H9 (cell line): ENCODE measurements around the gene CCDC159. TPM values are rescaled to one million over a fixed set of nuclear protein-coding genes. Genes with fewer than 3 reads are reported as not detected.

Experiments used
- DNase-seq: peaks from one replicate; pipeline ENCODE4 v3.0.0-alpha.2; 2017
- H2AFZ ChIP-seq: one replicate; pipeline ENCODE4 v1.6.1; 2013; ENCODE audit warnings: mild to moderate bottlenecking, low read length, control low read depth, moderate library complexity
- H2AK5ac ChIP-seq: 2 replicates; pipeline ENCODE4 v1.6.1; 2013; ENCODE audit warnings: low read length, control low read depth, mixed read lengths; ENCODE audit not compliant: insufficient read length
- H2BK120ac ChIP-seq: one replicate; pipeline ENCODE4 v1.6.1; 2013; ENCODE audit warnings: low read depth, mild to moderate bottlenecking, low read length, control low read depth, inconsistent platforms; ENCODE audit not compliant: poor library complexity, severe bottlenecking
- H2BK12ac ChIP-seq: 2 replicates; pipeline ENCODE4 v1.6.1; 2013; ENCODE audit warnings: low read length, control low read depth, mixed read lengths, low read depth; ENCODE audit not compliant: insufficient read length
- H2BK15ac ChIP-seq: 2 replicates; pipeline ENCODE4 v1.6.1; 2013; ENCODE audit warnings: low read depth, low read length, control low read depth
- H2BK20ac ChIP-seq: one replicate; pipeline ENCODE4 v1.6.1; 2013; ENCODE audit warnings: low read depth, mild to moderate bottlenecking, low read length, control low read depth, inconsistent platforms; ENCODE audit not compliant: poor library complexity, severe bottlenecking
- H2BK5ac ChIP-seq: 2 replicates; pipeline ENCODE4 v1.6.1; 2013; ENCODE audit warnings: low read length, control low read depth, mixed read lengths; ENCODE audit not compliant: insufficient read length
- H3K14ac ChIP-seq: 2 replicates; pipeline ENCODE4 v1.6.1; 2013; ENCODE audit warnings: low read length, control low read depth; ENCODE audit not compliant: insufficient read depth
- H3K18ac ChIP-seq: 2 replicates; pipeline ENCODE4 v1.6.1; 2013; ENCODE audit warnings: low read depth, mild to moderate bottlenecking, mixed read lengths, low read length, control low read depth; ENCODE audit not compliant: insufficient read length
- H3K23ac ChIP-seq: 2 replicates; pipeline ENCODE4 v1.6.1; 2013; ENCODE audit warnings: low read length, control low read depth, mixed read lengths, low read depth; ENCODE audit not compliant: insufficient read length
- H3K23me2 ChIP-seq: 2 replicates; pipeline ENCODE4 v1.6.1; 2013; ENCODE audit warnings: low read depth, mild to moderate bottlenecking, mixed read lengths, low read length, control low read depth; ENCODE audit not compliant: insufficient read length, poor library complexity, severe bottlenecking
- H3K27ac ChIP-seq: 2 replicates; pipeline ENCODE4 v1.5.1; 2013; ENCODE audit warnings: low read length, control low read depth, mixed read lengths, low read depth; ENCODE audit not compliant: insufficient read length
- H3K27me3 ChIP-seq: 2 replicates; pipeline ENCODE4 v1.6.1; 2013; ENCODE audit warnings: low read length, control low read depth, inconsistent platforms; ENCODE audit not compliant: insufficient read depth
- H3K4ac ChIP-seq: 2 replicates; pipeline ENCODE4 v1.6.1; 2013; ENCODE audit warnings: low read depth, mild to moderate bottlenecking, control low read depth, inconsistent platforms, low read length, moderate library complexity
- H3K4me1 ChIP-seq: 2 replicates; pipeline ENCODE4 v1.6.1; 2013; ENCODE audit warnings: low read length, control low read depth, inconsistent platforms; ENCODE audit not compliant: insufficient read depth
- H3K4me2 ChIP-seq: 2 replicates; pipeline ENCODE4 v1.6.1; 2013; ENCODE audit warnings: low read length, control low read depth, mixed read lengths; ENCODE audit not compliant: insufficient read length, insufficient read depth
- H3K56ac ChIP-seq: 2 replicates; pipeline ENCODE4 v1.6.1; 2013; ENCODE audit warnings: low read depth, mild to moderate bottlenecking, mixed read lengths, low read length, control low read depth; ENCODE audit not compliant: insufficient read length
- H3K79me1 ChIP-seq: 2 replicates; pipeline ENCODE4 v1.6.1; 2013; ENCODE audit warnings: low read depth, mild to moderate bottlenecking, moderate library complexity, low read length, control low read depth, inconsistent platforms; ENCODE audit not compliant: insufficient read depth, poor library complexity, severe bottlenecking
- H3K79me2 ChIP-seq: 2 replicates; pipeline ENCODE4 v1.6.1; 2013; ENCODE audit warnings: low read length, control low read depth, inconsistent platforms; ENCODE audit not compliant: insufficient read depth
- H3K9ac ChIP-seq: 2 replicates; pipeline ENCODE4 v1.6.1; 2013; ENCODE audit warnings: low read length, control low read depth, mixed read lengths; ENCODE audit not compliant: insufficient read length; ENCODE audit errors: extremely low read depth
- H3K9me3 ChIP-seq: one replicate; pipeline ENCODE4 v1.6.1; 2013; ENCODE audit warnings: low read depth, low read length, inconsistent platforms; ENCODE audit not compliant: control insufficient read depth
- H3T11ph ChIP-seq: one replicate; pipeline ENCODE4 v1.6.1; 2013; ENCODE audit warnings: mild to moderate bottlenecking, low read length, control low read depth, inconsistent platforms
- H4K20me1 ChIP-seq: one replicate; pipeline ENCODE4 v1.6.1; 2013; ENCODE audit not compliant: control insufficient read depth, insufficient read length, insufficient read depth
- H4K5ac ChIP-seq: 2 replicates; pipeline ENCODE4 v1.6.1; 2013; ENCODE audit warnings: low read depth, mild to moderate bottlenecking, mixed read lengths, low read length, control low read depth; ENCODE audit not compliant: insufficient read length
- H4K8ac ChIP-seq: replicated peaks from 2 replicates; pipeline ENCODE4 v1.6.1; 2013; ENCODE audit warnings: low read length, control low read depth, mixed read lengths, low read depth; ENCODE audit not compliant: insufficient read length
- H4K91ac ChIP-seq: 2 replicates; pipeline ENCODE4 v1.6.1; 2013; ENCODE audit warnings: low read depth, mild to moderate bottlenecking, moderate library complexity, mixed read lengths, low read length, control low read depth; ENCODE audit not compliant: insufficient read length
- H3K27ac Mint-ChIP-seq, 3 experiments: 2 replicates in 2 of 3; 3 replicates in 1 of 3; pipeline ENCODE4 v1.8.0; 2020 to 2021; ENCODE audit warnings: mixed read lengths in 3 of 3, mild to moderate bottlenecking in 1 of 3, moderate library complexity in 1 of 3
- H3K27me3 Mint-ChIP-seq: 2 replicates; pipeline ENCODE4 v1.8.0; 2021; ENCODE audit warnings: low read depth, mild to moderate bottlenecking, moderate library complexity, mixed read lengths
- H3K36me3 Mint-ChIP-seq, 3 experiments: 2 replicates in 2 of 3; 3 replicates in 1 of 3; pipeline ENCODE4 v1.8.0; 2020 to 2021; ENCODE audit warnings: low read depth in 3 of 3, mixed read lengths in 3 of 3; ENCODE audit not compliant: insufficient read depth in 1 of 3
- H3K4me1 Mint-ChIP-seq, 2 experiments: 2 replicates each; pipeline ENCODE4 v1.8.0; 2020; ENCODE audit warnings: mixed read lengths in 2 of 2
- H3K4me3 Mint-ChIP-seq, 2 experiments: 2 replicates in 1 of 2; 3 replicates in 1 of 2; pipeline ENCODE4 v1.8.0; 2020 to 2021; ENCODE audit warnings: mild to moderate bottlenecking in 2 of 2, mixed read lengths in 2 of 2, moderate library complexity in 1 of 2
- H3K9me3 Mint-ChIP-seq, 2 experiments: 2 replicates in 1 of 2; 3 replicates in 1 of 2; pipeline ENCODE4 v1.8.0; 2020; ENCODE audit warnings: mild to moderate bottlenecking in 2 of 2, mixed read lengths in 2 of 2, moderate library complexity in 1 of 2
- WGBS: extraction: QIAGEN DNeasy Blood & Tissue Kit; methylation state at CpG from one replicate; pipeline ENCODE4 v1.1.7; 2013; ENCODE audit warnings: missing lambda C conversion rate, low lambda C conversion rate, mixed read lengths; ENCODE audit not compliant: insufficient read length; ENCODE audit errors: extremely low coverage; 5-methylcytosine and 5-hydroxymethylcytosine counted together
- total RNA-seq: library from RNA; stranded (reverse); gene quantifications from 2 replicates; pipeline ENCODE4 v1.2.1, GENCODE V29; 2021
- TF ChIP-seq, protein P1 (sequence below): fragments of 200-600 bp; sonication (generic); conservative IDR thresholded peaks from 3 replicates; pipeline ENCODE4 v1.8.0; 2021; ENCODE audit warnings: antibody characterized with exemption, mild to moderate bottlenecking

The CCDC159 gene
- total RNA-seq, 1 experiment from 2014 or later, result 5.7 TPM

- no peaks in the 10 kb centered on the region for H4K20me1 ChIP-seq
- H2BK12ac ChIP-seq, result no peak overlapping the region
- no CpG with 5 or more reads among the region's 22 CpGs for WGBS
- no peak overlapping the region for H3K9ac ChIP-seq
- no peak overlapping the region for H3K27ac ChIP-seq
- H4K8ac ChIP-seq, result no peak overlapping the region
- peaks cover 2% of the 10 kb centered on the region for H3K23me2 ChIP-seq
- Mint-ChIP-seq H3K9me3 (no peaks in the 10 kb centered on the region), H3K36me3 (peaks cover 13 to 58% (median 51%) of the 10 kb centered on the region in 3 experiments; a peak in 6 of 7 replicates), H3K27me3 (no peaks in the 10 kb centered on the region; the same call in 1 of the 2 replicates), H3K4me3 (no peak overlapping the region), H3K4me1 (peaks cover 4 to 6% of the 10 kb centered on the region in 2 experiments), H3K27ac (no peak overlapping the region)
- no peak overlapping the region for H2AK5ac ChIP-seq
- DNase-seq, result no peak
- H3K4ac ChIP-seq, result no peak overlapping the region
- peaks cover 2% of the 10 kb centered on the region; the same call in 1 of the 2 replicates for H3K4me1 ChIP-seq
- no peak overlapping the region for H2BK20ac ChIP-seq
- no peak overlapping the region for H3K4me2 ChIP-seq
- H4K5ac ChIP-seq, result no peak overlapping the region
- H3K79me1 ChIP-seq, result no peaks in the 10 kb centered on the region
- H2BK120ac ChIP-seq, result no peak overlapping the region
- no peak overlapping the region for H3K23ac ChIP-seq
- no peak overlapping the region for H3K14ac ChIP-seq
- no peak overlapping the region for H2BK15ac ChIP-seq
- no peak overlapping the region for H3T11ph ChIP-seq
- H3K9me3 ChIP-seq, result no peaks in the 10 kb centered on the region
- no peaks in the 10 kb centered on the region for H3K79me2 ChIP-seq
- no peak overlapping the region for H4K91ac ChIP-seq
- no peak overlapping the region for H2BK5ac ChIP-seq
- H2AFZ ChIP-seq, result no peak overlapping the region
- TF ChIP-seq, protein P1, sequence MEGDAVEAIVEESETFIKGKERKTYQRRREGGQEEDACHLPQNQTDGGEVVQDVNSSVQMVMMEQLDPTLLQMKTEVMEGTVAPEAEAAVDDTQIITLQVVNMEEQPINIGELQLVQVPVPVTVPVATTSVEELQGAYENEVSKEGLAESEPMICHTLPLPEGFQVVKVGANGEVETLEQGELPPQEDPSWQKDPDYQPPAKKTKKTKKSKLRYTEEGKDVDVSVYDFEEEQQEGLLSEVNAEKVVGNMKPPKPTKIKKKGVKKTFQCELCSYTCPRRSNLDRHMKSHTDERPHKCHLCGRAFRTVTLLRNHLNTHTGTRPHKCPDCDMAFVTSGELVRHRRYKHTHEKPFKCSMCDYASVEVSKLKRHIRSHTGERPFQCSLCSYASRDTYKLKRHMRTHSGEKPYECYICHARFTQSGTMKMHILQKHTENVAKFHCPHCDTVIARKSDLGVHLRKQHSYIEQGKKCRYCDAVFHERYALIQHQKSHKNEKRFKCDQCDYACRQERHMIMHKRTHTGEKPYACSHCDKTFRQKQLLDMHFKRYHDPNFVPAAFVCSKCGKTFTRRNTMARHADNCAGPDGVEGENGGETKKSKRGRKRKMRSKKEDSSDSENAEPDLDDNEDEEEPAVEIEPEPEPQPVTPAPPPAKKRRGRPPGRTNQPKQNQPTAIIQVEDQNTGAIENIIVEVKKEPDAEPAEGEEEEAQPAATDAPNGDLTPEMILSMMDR, result no peak
- no peak overlapping the region for H3K56ac ChIP-seq
- no peaks in the 10 kb centered on the region for H3K27me3 ChIP-seq
- no peak overlapping the region for H3K18ac ChIP-seq
Measured at GRCh38 chr19:11397089-11397610, 50.8 kb downstream of the CCDC159 start.
